ENCODE measurements around the gene TMEM183A. TPM values are rescaled to one million over a fixed set of nuclear protein-coding genes. Genes with fewer than 3 reads are reported as not detected.

TMEM183A gene
- total RNA-seq, 1 experiment from 2014 or later, result 64.7 TPM

- H3K4me2 ChIP-seq (ENCODE audit: low read length), result no peak overlapping the region
- H3K9me3 ChIP-seq (ENCODE audit: control insufficient read depth in 1 of 2, insufficient read depth in 1 of 2, low read depth in 1 of 2, low read length in 2 of 2), result no peaks in the 10 kb centered on the region
- H3K9ac ChIP-seq (ENCODE audit: low read length), result no peak overlapping the region
- POLR2A ChIA-PET, result no interaction called here
- H4K20me1 ChIP-seq (ENCODE audit: insufficient read depth), result no peaks in the 10 kb centered on the region
- no peaks in the 10 kb centered on the region for H3K9me2 ChIP-seq (ENCODE audit: insufficient read depth)
- H3K27ac ChIP-seq (ENCODE audit: low read depth, low read length), result no peak overlapping the region
- no peak overlapping the region for H2AFZ ChIP-seq (ENCODE audit: low read depth, low read length, poor library complexity, severe bottlenecking)
- H3K4me3 ChIP-seq (replicated peaks in 1 of 2; ENCODE audit: low read depth in 1 of 2, low read length in 2 of 2), result no peak overlapping the region
- intact Hi-C loops (cut with micrococcal nuclease), result no loop called here
- ATAC-seq, result no peak
- H3K27me3 ChIP-seq (ENCODE audit: insufficient read depth, low read length), result no peaks in the 10 kb centered on the region
- no TSS peak for BruUV-seq (replicated peaks)
- DNase-seq (ENCODE audit: low read depth, low spot score), result no peak
- peaks cover 10 to 23% of the 10 kb centered on the region in 2 experiments for H3K4me1 ChIP-seq (ENCODE audit: control insufficient read depth in 1 of 2, insufficient read depth in 2 of 2, low read length in 2 of 2)
- H3K79me2 ChIP-seq (ENCODE audit: insufficient read depth, low read length), result peaks cover 5% of the 10 kb centered on the region; the same call in 1 of the 2 replicates
- RAD21 ChIA-PET (ENCODE audit: low non-redundant PET in 1 of 2, low total read pairs in 2 of 2, uncharacterized antibody in 2 of 2, unreplicated experiment in 2 of 2), result no interaction called here
- TF ChIP-seq CEBPB (IDR thresholded peaks at IDR 0.05; ENCODE audit: low read depth) (no peak), CTCF (IDR thresholded peaks at IDR 0.05 in 2 of 3, conservative IDR thresholded peaks at IDR 0.05 in 1 of 3; ENCODE audit: borderline replicate concordance in 1 of 3, insufficient read depth in 1 of 3, low read depth in 2 of 3, low read length in 2 of 3) (no peak), SIN3A (IDR thresholded peaks at IDR 0.05; ENCODE audit: low read depth) (no peak), ZNF274 (IDR thresholded peaks at IDR 0.05; ENCODE audit: low read depth, low read length) (no peak), POLR2AphosphoS5 (IDR thresholded peaks at IDR 0.05; ENCODE audit: low read depth, low read length) (no peak), ZBTB33 (IDR thresholded peaks at IDR 0.05; ENCODE audit: extremely low read depth, insufficient replicate concordance, low read length) (no peak), ATF3 (IDR thresholded peaks at IDR 0.05) (no peak), EZH2 (IDR thresholded peaks at IDR 0.05) (no peak)
- H3K36me3 ChIP-seq (ENCODE audit: control insufficient read depth in 1 of 2, insufficient read depth in 2 of 2, low read length in 2 of 2), result no peaks in the 10 kb centered on the region
- CTCF ChIA-PET, result no interaction called here
Measured at GRCh38 chr1:202965422-202965821, 41.8 kb upstream of the TMEM183A start.
